K562 (cell line): Measurements from ENCODE around the gene ARID5B. TPM values are rescaled to one million over a fixed set of nuclear protein-coding genes. Genes with fewer than 3 reads are reported as not detected.

Experiments used
- DACH1 ChIP-seq: fragments of 450-650 bp; IDR thresholded peaks from 2 replicates; pipeline ENCODE4 v1.6.1; 2018; ENCODE audit not compliant: partially characterized antibody
- EP400 ChIP-seq: fragments of 450-650 bp; IDR thresholded peaks from 2 replicates; pipeline ENCODE4 v1.6.1; 2017; ENCODE audit warnings: antibody characterized with exemption, mild to moderate bottlenecking, moderate library complexity
- MTF1 ChIP-seq: fragments of 250-450 bp; sonication (Bioruptor Pico); IDR thresholded peaks from 2 replicates; pipeline ENCODE4 v1.9.0; 2021; ENCODE audit warnings: moderate library complexity, mild to moderate bottlenecking, inconsistent platforms, borderline replicate concordance
- SP1 ChIP-seq: sonication (generic); formaldehyde crosslinking; IDR thresholded peaks from 2 replicates; pipeline ENCODE4 v1.8.1; 2022; ENCODE audit warnings: mild to moderate bottlenecking, missing genetic modification reagents
- THRAP3 ChIP-seq: fragments of 450-650 bp; IDR thresholded peaks from 2 replicates; pipeline ENCODE4 v1.6.1; 2016; ENCODE audit warnings: mild to moderate bottlenecking, inconsistent platforms, borderline replicate concordance
- XRCC5 ChIP-seq: fragments of 200-400 bp; formaldehyde crosslinking; IDR thresholded peaks from 2 replicates; pipeline ENCODE4 v1.6.1; 2017; ENCODE audit warnings: low read depth, mild to moderate bottlenecking, low read length
- YY1 ChIP-seq, 3 experiments: IDR thresholded peaks; 2 replicates each; pipeline ENCODE4 v1.6.1; 2011; ENCODE audit warnings: low read length in 2 of 3, mild to moderate bottlenecking in 2 of 3, moderate library complexity in 2 of 3, borderline replicate concordance in 1 of 3, control low read depth in 1 of 3, low read depth in 1 of 3; ENCODE audit not compliant: insufficient read depth in 3 of 3, insufficient replicate concordance in 2 of 3, control insufficient read depth in 1 of 3, insufficient read length in 1 of 3; ENCODE audit errors: extremely low read depth in 1 of 3
- ZBTB17 ChIP-seq: fragments of 450-650 bp; formaldehyde crosslinking; IDR thresholded peaks from 2 replicates; pipeline ENCODE4 v1.4.0; 2020; ENCODE audit warnings: mild to moderate bottlenecking
- ZBTB7A ChIP-seq: IDR thresholded peaks from 2 replicates; pipeline ENCODE4 v1.6.1; 2011; ENCODE audit warnings: low read depth, mild to moderate bottlenecking, low read length, moderate library complexity, borderline replicate concordance; ENCODE audit not compliant: control insufficient read depth
- ZFP30 ChIP-seq: fragments of 250-450 bp; sonication (Bioruptor Pico); IDR thresholded peaks from 2 replicates; pipeline ENCODE4 v1.8.0; 2022; ENCODE audit warnings: moderate library complexity, mild to moderate bottlenecking, inconsistent platforms, borderline replicate concordance
- ZNF589 ChIP-seq: fragments of 200-800 bp; sonication (Bioruptor generic); IDR thresholded peaks from 2 replicates; pipeline ENCODE4 v1.6.1; 2016; ENCODE audit warnings: low read depth, missing genetic modification characterization, missing compliant biosample characterization
- polyA plus RNA-seq, 8 experiments: library from polyadenylated mRNA; depleted of rRNA in 4 of 8; stranded (reverse) in 5 of 8; unstranded in 3 of 8; fragments of >200 nt; fragmentation: Nextera tagmentation in 2 of 8; fragmentation: Illumina TruSeq in 1 of 8; extraction: Ambion mirVana in 2 of 8; extraction: Trizol in 1 of 8; gene quantifications; 2 replicates each; pipeline versions ENCODE4 v1.2.1 to v1.2.3, GENCODE V29; 2011 to 2014; ENCODE audit warnings: inconsistent platforms in 1 of 8, missing spikeins in 1 of 8
- total RNA-seq, 7 experiments: library from RNA; depleted of rRNA in 6 of 7; stranded (reverse); fragments of >200 nt in 6 of 7; fragmentation: Illumina TruSeq in 2 of 7; extraction: Trizol in 2 of 7; gene quantifications; 2 replicates each; pipeline versions ENCODE4 v1.2.1 to v1.2.3, GENCODE V29; 2011 to 2021; ENCODE audit warnings: low replicate concordance in 1 of 7
- TF ChIP-seq, protein P1 (sequence below): fragments of 450-650 bp; IDR thresholded peaks from one replicate; pipeline ENCODE4 v1.6.1; 2018; ENCODE audit warnings: mild to moderate bottlenecking, moderate library complexity; ENCODE audit not compliant: partially characterized antibody
- TF ChIP-seq, protein P2 (sequence below), 2 experiments: fragments of 450-650 bp; conservative IDR thresholded peaks; 2 replicates each; pipeline ENCODE4 v1.6.1; 2017; ENCODE audit warnings: mild to moderate bottlenecking in 2 of 2, moderate library complexity in 2 of 2
- TF ChIP-seq, protein P3 (sequence below): sonication (generic); formaldehyde crosslinking; IDR thresholded peaks from 2 replicates; pipeline ENCODE4 v1.8.0; 2022; ENCODE audit warnings: missing genetic modification reagents, mild to moderate bottlenecking, moderate library complexity, borderline replicate concordance
- TF ChIP-seq, protein P4 (sequence below): sonication (generic); formaldehyde crosslinking; IDR thresholded peaks from 2 replicates; pipeline ENCODE4 v1.8.1; 2022; ENCODE audit warnings: missing genetic modification reagents
- TF ChIP-seq, protein P5 (sequence below): sonication (generic); formaldehyde crosslinking; IDR thresholded peaks from 2 replicates; pipeline ENCODE4 v1.4.0; 2020; ENCODE audit warnings: mild to moderate bottlenecking, missing genetic modification reagents

Gene ARID5B
- total and polyA plus RNA-seq, 9 of the 15 experiments (the other 6 are each of a cell fraction or from before 2014, with no cell fraction given): 0.48 to 1.6 (median 0.80) TPM

DNA sequence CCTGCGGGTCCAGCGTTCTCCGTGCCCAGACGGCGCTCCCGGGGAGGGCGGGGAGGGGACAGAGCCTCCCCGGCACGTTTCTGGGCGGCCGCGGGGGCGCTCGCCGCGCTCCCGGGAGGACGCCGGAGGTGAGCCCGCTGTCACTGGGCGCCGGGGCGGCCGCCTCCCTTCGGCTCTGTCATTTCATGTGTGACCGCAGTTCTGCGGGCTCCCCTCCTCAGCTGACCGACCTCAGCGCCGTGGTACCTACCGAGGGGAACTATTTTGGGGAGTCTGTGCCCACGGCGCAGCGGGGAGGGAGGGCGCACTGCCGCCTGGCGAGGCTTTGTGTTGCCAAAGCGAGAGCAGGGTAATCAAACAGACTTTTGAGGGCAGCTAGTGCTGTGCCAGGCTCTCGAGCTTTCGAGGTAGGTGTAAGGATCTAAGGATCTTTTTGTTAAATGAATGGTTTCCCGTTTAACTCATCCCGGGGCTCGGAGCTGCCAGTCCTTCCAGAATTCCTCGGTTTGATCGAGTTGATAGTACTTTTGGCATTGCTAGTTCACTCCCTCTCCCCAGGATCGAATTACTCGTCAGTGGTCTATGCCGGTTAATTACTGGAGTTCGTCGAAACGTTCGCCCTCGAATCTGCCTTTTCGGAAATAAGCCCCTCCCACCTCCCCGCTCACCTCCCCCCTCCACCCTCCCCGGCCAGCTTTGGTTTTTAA, 1.9 kb downstream of the ARID5B start (continued):
- TF ChIP-seq MTF1 (no peak), YY1 (IDR thresholded peaks at IDR 0.05; ENCODE audit: borderline replicate concordance in 1 of 3, control insufficient read depth in 1 of 3, extremely low read depth in 1 of 3, insufficient read depth in 3 of 3, insufficient read length in 1 of 3, insufficient replicate concordance in 2 of 3, low read depth in 1 of 3, low read length in 2 of 3) (peak in 2 of 3 experiments; percentile 60 to 73), ZFP30 (CRISPR knock-in tag) (no peak), ZBTB7A (peak; percentile 84; the same call in 1 of the 2 replicates), ZBTB17 (CRISPR knock-in tag) (0 out of 2 replicates have a peak, but pooled peaks have one; percentile 41), ZNF589 (0 out of 2 replicates have a peak, but pooled peaks have one; percentile 55), XRCC5 (0 out of 2 replicates have a peak, but pooled peaks have one; percentile 1), THRAP3 (no peak), SP1 (peak; percentile 65), EP400 (no peak), DACH1 (no peak)
- TF ChIP-seq, protein P1, sequence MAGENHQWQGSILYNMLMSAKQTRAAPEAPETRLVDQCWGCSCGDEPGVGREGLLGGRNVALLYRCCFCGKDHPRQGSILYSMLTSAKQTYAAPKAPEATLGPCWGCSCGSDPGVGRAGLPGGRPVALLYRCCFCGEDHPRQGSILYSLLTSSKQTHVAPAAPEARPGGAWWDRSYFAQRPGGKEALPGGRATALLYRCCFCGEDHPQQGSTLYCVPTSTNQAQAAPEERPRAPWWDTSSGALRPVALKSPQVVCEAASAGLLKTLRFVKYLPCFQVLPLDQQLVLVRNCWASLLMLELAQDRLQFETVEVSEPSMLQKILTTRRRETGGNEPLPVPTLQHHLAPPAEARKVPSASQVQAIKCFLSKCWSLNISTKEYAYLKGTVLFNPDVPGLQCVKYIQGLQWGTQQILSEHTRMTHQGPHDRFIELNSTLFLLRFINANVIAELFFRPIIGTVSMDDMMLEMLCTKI: no peak
- TF ChIP-seq, protein P2, sequence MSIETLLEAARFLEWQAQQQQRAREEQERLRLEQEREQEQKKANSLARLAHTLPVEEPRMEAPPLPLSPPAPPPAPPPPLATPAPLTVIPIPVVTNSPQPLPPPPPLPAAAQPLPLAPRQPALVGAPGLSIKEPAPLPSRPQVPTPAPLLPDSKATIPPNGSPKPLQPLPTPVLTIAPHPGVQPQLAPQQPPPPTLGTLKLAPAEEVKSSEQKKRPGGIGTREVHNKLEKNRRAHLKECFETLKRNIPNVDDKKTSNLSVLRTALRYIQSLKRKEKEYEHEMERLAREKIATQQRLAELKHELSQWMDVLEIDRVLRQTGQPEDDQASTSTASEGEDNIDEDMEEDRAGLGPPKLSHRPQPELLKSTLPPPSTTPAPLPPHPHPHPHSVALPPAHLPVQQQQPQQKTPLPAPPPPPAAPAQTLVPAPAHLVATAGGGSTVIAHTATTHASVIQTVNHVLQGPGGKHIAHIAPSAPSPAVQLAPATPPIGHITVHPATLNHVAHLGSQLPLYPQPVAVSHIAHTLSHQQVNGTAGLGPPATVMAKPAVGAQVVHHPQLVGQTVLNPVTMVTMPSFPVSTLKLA (conservative IDR thresholded peaks at IDR 0.05): 0 out of 4 replicates have a peak, but pooled peaks of 1 of the 2 experiments have one; percentile 39
- TF ChIP-seq, protein P3, sequence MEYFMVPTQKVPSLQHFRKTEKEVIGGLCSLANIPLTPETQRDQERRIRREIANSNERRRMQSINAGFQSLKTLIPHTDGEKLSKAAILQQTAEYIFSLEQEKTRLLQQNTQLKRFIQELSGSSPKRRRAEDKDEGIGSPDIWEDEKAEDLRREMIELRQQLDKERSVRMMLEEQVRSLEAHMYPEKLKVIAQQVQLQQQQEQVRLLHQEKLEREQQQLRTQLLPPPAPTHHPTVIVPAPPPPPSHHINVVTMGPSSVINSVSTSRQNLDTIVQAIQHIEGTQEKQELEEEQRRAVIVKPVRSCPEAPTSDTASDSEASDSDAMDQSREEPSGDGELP (CRISPR knock-in tag): peak; percentile 87
- TF ChIP-seq, protein P4, sequence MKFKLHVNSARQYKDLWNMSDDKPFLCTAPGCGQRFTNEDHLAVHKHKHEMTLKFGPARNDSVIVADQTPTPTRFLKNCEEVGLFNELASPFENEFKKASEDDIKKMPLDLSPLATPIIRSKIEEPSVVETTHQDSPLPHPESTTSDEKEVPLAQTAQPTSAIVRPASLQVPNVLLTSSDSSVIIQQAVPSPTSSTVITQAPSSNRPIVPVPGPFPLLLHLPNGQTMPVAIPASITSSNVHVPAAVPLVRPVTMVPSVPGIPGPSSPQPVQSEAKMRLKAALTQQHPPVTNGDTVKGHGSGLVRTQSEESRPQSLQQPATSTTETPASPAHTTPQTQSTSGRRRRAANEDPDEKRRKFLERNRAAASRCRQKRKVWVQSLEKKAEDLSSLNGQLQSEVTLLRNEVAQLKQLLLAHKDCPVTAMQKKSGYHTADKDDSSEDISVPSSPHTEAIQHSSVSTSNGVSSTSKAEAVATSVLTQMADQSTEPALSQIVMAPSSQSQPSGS: no peak
- TF ChIP-seq, protein P5, sequence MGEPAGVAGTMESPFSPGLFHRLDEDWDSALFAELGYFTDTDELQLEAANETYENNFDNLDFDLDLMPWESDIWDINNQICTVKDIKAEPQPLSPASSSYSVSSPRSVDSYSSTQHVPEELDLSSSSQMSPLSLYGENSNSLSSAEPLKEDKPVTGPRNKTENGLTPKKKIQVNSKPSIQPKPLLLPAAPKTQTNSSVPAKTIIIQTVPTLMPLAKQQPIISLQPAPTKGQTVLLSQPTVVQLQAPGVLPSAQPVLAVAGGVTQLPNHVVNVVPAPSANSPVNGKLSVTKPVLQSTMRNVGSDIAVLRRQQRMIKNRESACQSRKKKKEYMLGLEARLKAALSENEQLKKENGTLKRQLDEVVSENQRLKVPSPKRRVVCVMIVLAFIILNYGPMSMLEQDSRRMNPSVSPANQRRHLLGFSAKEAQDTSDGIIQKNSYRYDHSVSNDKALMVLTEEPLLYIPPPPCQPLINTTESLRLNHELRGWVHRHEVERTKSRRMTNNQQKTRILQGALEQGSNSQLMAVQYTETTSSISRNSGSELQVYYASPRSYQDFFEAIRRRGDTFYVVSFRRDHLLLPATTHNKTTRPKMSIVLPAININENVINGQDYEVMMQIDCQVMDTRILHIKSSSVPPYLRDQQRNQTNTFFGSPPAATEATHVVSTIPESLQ (CRISPR knock-in tag): no peak
